Testis (tissue), 3 donors: ENCODE results near the gene GPHN. TPM values are rescaled to one million over a fixed set of nuclear protein-coding genes. Genes with fewer than 3 reads are reported as not detected.

Experiments
- DNase-seq: peaks from one replicate; pipeline ENCODE4 v3.0.0-alpha.2; 2019
- H3K27ac ChIP-seq, 2 donors: fragments of 200-600 bp; sonication (generic); one replicate each; pipeline ENCODE4 v1.5.1; 2019
- H3K27me3 ChIP-seq: fragments of 200-600 bp; sonication (generic); one replicate; pipeline ENCODE4 v1.5.1; 2019
- H3K36me3 ChIP-seq: fragments of 200-600 bp; sonication (generic); one replicate; pipeline ENCODE4 v1.5.1; 2017; ENCODE audit warnings: low read depth; ENCODE audit errors: missing control alignments
- H3K4me1 ChIP-seq: fragments of 200-600 bp; sonication (generic); one replicate; pipeline ENCODE4 v1.5.1; 2019
- H3K4me3 ChIP-seq, 2 donors: fragments of 200-600 bp; sonication (generic); one replicate each; pipeline ENCODE4 v1.5.1; 2017 to 2019
- H3K9me3 ChIP-seq: fragments of 200-600 bp; sonication (generic); one replicate; pipeline ENCODE4 v1.5.1; 2017
- POLR2A ChIP-seq: fragments of 450-650 bp; IDR thresholded peaks from one replicate; pipeline ENCODE4 v1.6.1; 2017; ENCODE audit warnings: antibody characterized with exemption, mild to moderate bottlenecking, moderate library complexity
- WGBS, 2 donors: methylation state at CpG; one replicate each; pipeline ENCODE4 v1.1.5; 2018; 5-methylcytosine and 5-hydroxymethylcytosine counted together
- intact Hi-C: fragments of 100-400 bp; cut with DNase I; formaldehyde crosslinking; loops from one replicate; pipeline ENCODE4 v1.15.1; 2023; ENCODE audit warnings: low total_unique reads
- polyA plus RNA-seq: library from polyadenylated mRNA; stranded (reverse); fragments of 350-450 nt; fragmentation: Illumina TruSeq; extraction: RNeasy Lipid Tissue Mini Kit (QIAGEN cat#74804); gene quantifications from one replicate; pipeline ENCODE4 v1.2.3, GENCODE V29; 2014; ENCODE audit warnings: low read depth, low replicate concordance; ENCODE audit not compliant: insufficient read depth
- total RNA-seq, 2 donors: library from RNA; depleted of rRNA; stranded (reverse); fragments of >200 nt; gene quantifications; one replicate each; pipeline ENCODE4 v1.2.3, GENCODE V29; 2016
- TF ChIP-seq, protein P1 (sequence below), 3 experiments: fragments of 450-650 bp in 2 of 3; fragments of 200-600 bp in 1 of 3; sonication (generic) in 1 of 3; IDR thresholded peaks; one replicate each; pipeline ENCODE4 v1.5.1; 2016 to 2019; ENCODE audit warnings: antibody characterized with exemption in 3 of 3, mild to moderate bottlenecking in 2 of 3, moderate library complexity in 1 of 3

Gene GPHN
- total and polyA plus RNA-seq, 3 donors from 2014 or later, result 14.2 to 26.5 (median 25.4) TPM

DNA sequence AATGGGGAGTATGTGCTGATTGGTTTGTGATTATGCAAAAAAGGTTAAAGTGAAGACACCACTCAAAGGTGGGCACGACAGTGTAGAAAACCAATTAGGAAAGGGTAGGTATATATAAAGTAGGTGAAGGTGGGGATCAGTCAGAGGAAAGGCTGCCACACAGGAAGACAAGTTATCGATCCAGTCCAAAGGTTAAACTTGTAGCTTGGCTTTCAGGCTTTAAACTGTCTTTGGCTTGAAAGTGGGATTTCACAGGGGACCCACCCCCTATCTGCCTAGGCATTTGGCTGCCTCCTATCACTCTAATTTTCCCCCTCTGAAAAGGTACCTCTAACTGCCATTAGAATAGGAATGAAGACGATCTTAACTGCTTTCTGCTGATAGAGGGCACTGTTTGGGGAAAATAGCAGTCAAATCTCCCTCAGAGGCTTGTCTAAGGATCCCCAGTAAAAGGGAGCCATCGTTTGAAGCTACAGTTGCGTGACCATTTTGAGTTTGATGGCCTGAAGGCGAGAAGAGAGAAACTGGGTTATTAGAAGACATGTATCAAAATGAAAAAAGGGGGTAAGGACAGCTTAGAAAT is 250.2 kb downstream of the GPHN start:
- intact Hi-C loops, result no loop called here
- Histone ChIP-seq H3K36me3 (no peaks in the 10 kb centered on the region), H3K27ac (no peak overlapping the region), H3K27me3 (no peaks in the 10 kb centered on the region), H3K9me3 (no peaks in the 10 kb centered on the region), H3K4me3 (no peak overlapping the region), H3K4me1 (no peaks in the 10 kb centered on the region)
- no peak for TF ChIP-seq POLR2A
- TF ChIP-seq, protein P1, sequence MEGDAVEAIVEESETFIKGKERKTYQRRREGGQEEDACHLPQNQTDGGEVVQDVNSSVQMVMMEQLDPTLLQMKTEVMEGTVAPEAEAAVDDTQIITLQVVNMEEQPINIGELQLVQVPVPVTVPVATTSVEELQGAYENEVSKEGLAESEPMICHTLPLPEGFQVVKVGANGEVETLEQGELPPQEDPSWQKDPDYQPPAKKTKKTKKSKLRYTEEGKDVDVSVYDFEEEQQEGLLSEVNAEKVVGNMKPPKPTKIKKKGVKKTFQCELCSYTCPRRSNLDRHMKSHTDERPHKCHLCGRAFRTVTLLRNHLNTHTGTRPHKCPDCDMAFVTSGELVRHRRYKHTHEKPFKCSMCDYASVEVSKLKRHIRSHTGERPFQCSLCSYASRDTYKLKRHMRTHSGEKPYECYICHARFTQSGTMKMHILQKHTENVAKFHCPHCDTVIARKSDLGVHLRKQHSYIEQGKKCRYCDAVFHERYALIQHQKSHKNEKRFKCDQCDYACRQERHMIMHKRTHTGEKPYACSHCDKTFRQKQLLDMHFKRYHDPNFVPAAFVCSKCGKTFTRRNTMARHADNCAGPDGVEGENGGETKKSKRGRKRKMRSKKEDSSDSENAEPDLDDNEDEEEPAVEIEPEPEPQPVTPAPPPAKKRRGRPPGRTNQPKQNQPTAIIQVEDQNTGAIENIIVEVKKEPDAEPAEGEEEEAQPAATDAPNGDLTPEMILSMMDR (IDR thresholded peaks at IDR 0.05), result no peak
- no peak for DNase-seq
- WGBS, 2 donors, result 83 to 84% methylated on average over 6 of the region's 6 CpGs

DNA sequence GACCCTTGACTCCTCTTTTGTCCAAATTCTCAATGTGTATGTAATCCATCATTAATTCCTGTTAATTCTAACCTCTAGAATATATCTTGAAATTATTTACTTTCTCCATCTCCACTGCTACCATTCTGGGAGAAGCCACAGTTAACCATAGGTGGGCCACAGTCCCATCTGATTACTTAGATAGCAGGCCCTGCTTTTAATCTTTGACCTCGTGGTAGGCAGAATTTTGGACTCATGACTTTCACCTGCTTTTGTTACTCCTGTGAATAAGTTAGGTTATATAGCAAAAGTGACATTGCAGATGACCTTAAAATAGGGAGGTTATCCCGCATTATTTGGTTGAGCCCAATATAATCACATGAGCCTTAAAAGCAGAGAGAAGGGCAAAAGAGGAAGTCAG is 264.2 kb downstream of the GPHN start:
- Histone ChIP-seq H3K9me3 (no peaks in the 10 kb centered on the region), H3K36me3 (no peaks in the 10 kb centered on the region), H3K4me3 (no peak overlapping the region), H3K27ac (no peak overlapping the region), H3K27me3 (no peaks in the 10 kb centered on the region), H3K4me1 (no peaks in the 10 kb centered on the region)
- no peak for DNase-seq
- intact Hi-C loops, result no loop called here
- TF ChIP-seq, protein P1 (IDR thresholded peaks at IDR 0.05), result no peak
- no peak for TF ChIP-seq POLR2A
- WGBS, 2 donors, result 74 to 79% methylated on average over 2 of the region's 2 CpGs

DNA sequence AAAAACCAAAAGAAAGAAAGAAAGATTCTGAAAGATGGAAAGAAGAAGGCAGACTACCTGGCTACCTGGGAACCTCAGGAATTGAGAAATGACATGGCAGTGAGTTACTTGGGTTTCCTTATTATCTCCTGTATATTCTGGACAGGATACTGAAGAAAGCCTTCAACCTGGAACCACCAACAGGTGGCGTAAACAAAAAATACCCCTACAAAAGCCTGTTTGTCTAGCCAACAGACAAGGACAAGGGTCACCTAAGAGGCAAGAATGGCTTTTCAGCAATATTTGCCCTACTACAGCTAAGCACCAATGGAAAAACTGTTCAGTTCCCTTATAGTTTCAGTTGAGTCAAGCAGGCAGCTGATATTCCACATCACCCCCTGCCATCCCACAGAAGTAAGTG is 274.9 kb downstream of the GPHN start:
- no peak overlapping the region for H3K4me3 ChIP-seq
- no peaks in the 10 kb centered on the region for H3K9me3 ChIP-seq
- no peaks in the 10 kb centered on the region for H3K27me3 ChIP-seq
- 100% methylated on average over 1 of the region's 1 CpG for WGBS, 2 donors
- H3K27ac ChIP-seq, result no peak overlapping the region
- H3K36me3 ChIP-seq, result no peaks in the 10 kb centered on the region
- no peak for DNase-seq
- H3K4me1 ChIP-seq, result no peaks in the 10 kb centered on the region
- no peak for TF ChIP-seq POLR2A
- TF ChIP-seq, protein P1 (IDR thresholded peaks at IDR 0.05), result no peak
- intact Hi-C loops, result no loop called here

DNA sequence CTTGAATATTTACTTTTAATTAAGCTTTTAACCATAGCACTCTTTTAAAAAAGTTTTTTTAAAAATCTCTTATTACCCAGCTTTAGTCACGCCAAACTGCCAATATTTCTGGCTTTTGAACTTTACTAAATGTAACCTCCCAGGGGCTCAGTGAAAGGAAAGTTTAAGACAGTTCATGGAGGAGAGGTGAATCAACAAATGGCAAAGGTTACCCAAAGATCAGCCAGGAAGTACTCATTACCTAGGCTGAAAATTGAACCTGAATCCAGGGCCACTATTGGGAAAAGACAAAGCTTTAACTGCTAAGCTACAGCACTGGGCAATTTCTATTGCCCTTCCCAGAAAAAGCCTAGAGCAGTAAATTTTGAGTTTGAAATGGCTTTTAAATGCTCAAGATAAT is 282.2 kb downstream of the GPHN start:
- intact Hi-C loops, result no loop called here
- Histone ChIP-seq H3K36me3 (no peaks in the 10 kb centered on the region), H3K9me3 (no peaks in the 10 kb centered on the region), H3K4me3 (no peak overlapping the region), H3K27me3 (no peaks in the 10 kb centered on the region), H3K4me1 (no peaks in the 10 kb centered on the region), H3K27ac (no peak overlapping the region)
- no peak for TF ChIP-seq POLR2A
- TF ChIP-seq, protein P1 (IDR thresholded peaks at IDR 0.05), result no peak
- 85 to 100% methylated on average over 1 of the region's 1 CpG for WGBS, 2 donors
- DNase-seq, result no peak

DNA sequence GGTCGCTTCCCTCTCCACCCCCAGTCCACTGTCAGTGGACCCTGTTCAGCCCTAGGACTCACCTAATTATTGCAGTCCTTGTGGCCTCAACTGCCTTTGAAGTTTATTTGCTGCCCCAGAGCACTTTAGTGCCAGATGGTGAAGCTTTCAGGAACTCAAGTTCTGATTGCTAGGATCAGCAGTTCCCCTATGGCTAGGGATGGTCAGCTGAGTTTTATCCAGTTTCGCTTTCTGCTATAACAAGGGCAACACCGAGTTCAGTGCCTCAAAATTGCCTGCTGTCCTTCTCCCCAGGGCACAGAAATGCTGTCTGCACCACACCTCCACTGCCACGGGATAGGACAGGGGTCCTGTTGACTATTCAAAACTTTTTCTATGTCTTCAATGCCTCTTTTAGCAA is 295.0 kb downstream of the GPHN start:
- Histone ChIP-seq H3K4me1 (no peaks in the 10 kb centered on the region), H3K27me3 (no peaks in the 10 kb centered on the region), H3K4me3 (no peak overlapping the region), H3K27ac (no peak overlapping the region), H3K36me3 (no peaks in the 10 kb centered on the region), H3K9me3 (no peaks in the 10 kb centered on the region)
- no peak for DNase-seq
- intact Hi-C loops, result no loop called here
- TF ChIP-seq, protein P1 (IDR thresholded peaks at IDR 0.05), result no peak
- TF ChIP-seq POLR2A, result no peak
- 95 to 97% methylated on average over 4 of the region's 4 CpGs for WGBS, 2 donors
